Measurements from ENCODE around the gene ORAI3. TPM values are rescaled to one million over a fixed set of nuclear protein-coding genes. Genes with fewer than 3 reads are reported as not detected.
A peak's percentile ranks its signal among the peaks of the same experiment; 100 is the strongest.

The ORAI3 gene
- total RNA-seq, 1 donor from 2014 or later = 10.2 TPM

GRCh38 chr16:30951750-30952149 lies 2.9 kb downstream of the ORAI3 start:
- no peaks in the 10 kb centered on the region for H3K36me3 Mint-ChIP-seq

GRCh38 chr16:30953111-30953510 lies 4.2 kb downstream of the ORAI3 start:
- Histone ChIP-seq H4K20me1 (ENCODE audit: low read depth) (peaks cover 11% of the 10 kb centered on the region), H3K27me3 (no peaks in the 10 kb centered on the region), H3K9ac (no peak overlapping the region), H3K36me3 (no peaks in the 10 kb centered on the region), H3K4me3 (no peak overlapping the region), H3K4me2 (no peak overlapping the region), H3F3A (ENCODE audit: low read depth) (peaks cover 44% of the 10 kb centered on the region), H3K27ac (no peak overlapping the region), H3K79me2 (ENCODE audit: low read depth) (peaks cover 9% of the 10 kb centered on the region), H3K4me1 (peaks cover 8% of the 10 kb centered on the region), H2AFZ (replicated peaks) (no peak overlapping the region), H3K9me3 (ENCODE audit: low read depth) (no peaks in the 10 kb centered on the region)
- Mint-ChIP-seq H3K4me3 (no peak overlapping the region), H3K9me3 (no peaks in the 10 kb centered on the region), H3K36me3 (no peaks in the 10 kb centered on the region), H3K27me3 (ENCODE audit: insufficient read depth, low read depth) (peaks cover 4% of the 10 kb centered on the region), H3K4me1 (peaks cover 20% of the 10 kb centered on the region), H3K27ac (no peak overlapping the region)
- no peak for DNase-seq (ENCODE audit: low spot score)
- TF ChIP-seq, protein P1, sequence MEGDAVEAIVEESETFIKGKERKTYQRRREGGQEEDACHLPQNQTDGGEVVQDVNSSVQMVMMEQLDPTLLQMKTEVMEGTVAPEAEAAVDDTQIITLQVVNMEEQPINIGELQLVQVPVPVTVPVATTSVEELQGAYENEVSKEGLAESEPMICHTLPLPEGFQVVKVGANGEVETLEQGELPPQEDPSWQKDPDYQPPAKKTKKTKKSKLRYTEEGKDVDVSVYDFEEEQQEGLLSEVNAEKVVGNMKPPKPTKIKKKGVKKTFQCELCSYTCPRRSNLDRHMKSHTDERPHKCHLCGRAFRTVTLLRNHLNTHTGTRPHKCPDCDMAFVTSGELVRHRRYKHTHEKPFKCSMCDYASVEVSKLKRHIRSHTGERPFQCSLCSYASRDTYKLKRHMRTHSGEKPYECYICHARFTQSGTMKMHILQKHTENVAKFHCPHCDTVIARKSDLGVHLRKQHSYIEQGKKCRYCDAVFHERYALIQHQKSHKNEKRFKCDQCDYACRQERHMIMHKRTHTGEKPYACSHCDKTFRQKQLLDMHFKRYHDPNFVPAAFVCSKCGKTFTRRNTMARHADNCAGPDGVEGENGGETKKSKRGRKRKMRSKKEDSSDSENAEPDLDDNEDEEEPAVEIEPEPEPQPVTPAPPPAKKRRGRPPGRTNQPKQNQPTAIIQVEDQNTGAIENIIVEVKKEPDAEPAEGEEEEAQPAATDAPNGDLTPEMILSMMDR (IDR thresholded peaks at IDR 0.05) = no peak
- TF ChIP-seq EZH2 (IDR thresholded peaks at IDR 0.05) (no peak), EZH2phosphoT487 (IDR thresholded peaks at IDR 0.05) (no peak)

More at GRCh38 chr16:30951750-30952149, 2.9 kb downstream of the ORAI3 start:
- H3K4me1 ChIP-seq = peaks cover 19% of the 10 kb centered on the region
- H3K4me2 ChIP-seq = no peak overlapping the region
- peaks cover 11% of the 10 kb centered on the region for H4K20me1 ChIP-seq (ENCODE audit: low read depth)
- peaks cover 9% of the 10 kb centered on the region for H3K79me2 ChIP-seq (ENCODE audit: low read depth)
- no peaks in the 10 kb centered on the region for H3K27me3 ChIP-seq
- no peak overlapping the region for H3K4me3 Mint-ChIP-seq
- peak overlapping the region; percentile 17 for H3K27ac Mint-ChIP-seq
- DNase-seq (ENCODE audit: low spot score) = no peak
- H3K9ac ChIP-seq = no peak overlapping the region
- H3K4me3 ChIP-seq = no peak overlapping the region
- H3K36me3 ChIP-seq = no peaks in the 10 kb centered on the region
- H3K4me1 Mint-ChIP-seq = peaks cover 27% of the 10 kb centered on the region
- H3K9me3 ChIP-seq (ENCODE audit: low read depth) = no peaks in the 10 kb centered on the region
- no peak overlapping the region for H3K27ac ChIP-seq
- peaks cover 7% of the 10 kb centered on the region for H3K27me3 Mint-ChIP-seq (ENCODE audit: insufficient read depth, low read depth)
- H3F3A ChIP-seq (ENCODE audit: low read depth) = peaks cover 42% of the 10 kb centered on the region
- no peak for TF ChIP-seq EZH2phosphoT487 (IDR thresholded peaks at IDR 0.05)
- TF ChIP-seq, protein P1 (IDR thresholded peaks at IDR 0.05) = no peak
- TF ChIP-seq EZH2 (IDR thresholded peaks at IDR 0.05) = no peak
- no peaks in the 10 kb centered on the region for H3K9me3 Mint-ChIP-seq
- H2AFZ ChIP-seq (replicated peaks) = no peak overlapping the region

DNA sequence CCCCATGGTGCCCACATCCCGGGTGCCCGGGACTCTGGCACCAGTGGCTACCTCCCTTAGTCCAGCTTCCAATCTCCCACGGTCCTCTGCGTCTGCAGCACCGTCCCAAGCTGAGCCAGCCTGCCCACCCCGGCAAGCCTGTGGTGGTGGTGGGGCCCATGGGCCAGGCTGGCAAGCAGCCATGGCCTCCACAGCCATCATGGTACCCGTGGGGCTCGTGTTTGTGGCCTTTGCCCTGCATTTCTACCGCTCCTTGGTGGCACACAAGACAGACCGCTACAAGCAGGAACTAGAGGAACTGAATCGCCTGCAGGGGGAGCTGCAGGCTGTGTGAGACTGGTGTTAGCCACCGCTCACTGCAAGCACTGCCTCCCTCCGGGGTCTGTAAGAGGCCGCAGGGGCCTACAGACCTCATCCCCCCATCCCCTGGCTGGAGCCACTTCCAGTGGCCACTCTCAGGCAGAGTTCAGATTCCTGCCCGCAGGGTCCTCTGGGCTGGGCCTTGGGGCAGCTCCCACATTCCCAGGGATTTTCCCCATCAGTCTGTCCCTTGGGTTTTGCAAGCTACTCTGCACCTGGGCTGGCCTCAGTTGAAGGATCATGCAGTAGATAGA lies 4.8 kb downstream of the ORAI3 start:
- Mint-ChIP-seq H3K9me3 (no peaks in the 10 kb centered on the region), H3K27ac (no peak overlapping the region), H3K4me3 (peak overlapping the region; percentile 43), H3K36me3 (no peaks in the 10 kb centered on the region), H3K27me3 (ENCODE audit: insufficient read depth, low read depth) (peaks cover 4% of the 10 kb centered on the region), H3K4me1 (peaks cover 23% of the 10 kb centered on the region)
- Histone ChIP-seq H3K36me3 (no peaks in the 10 kb centered on the region), H3F3A (ENCODE audit: low read depth) (peaks cover 46% of the 10 kb centered on the region), H3K9ac (no peak overlapping the region), H3K27ac (no peak overlapping the region), H3K27me3 (no peaks in the 10 kb centered on the region), H3K4me2 (peak overlapping the region; percentile 45), H3K79me2 (ENCODE audit: low read depth) (peaks cover 14% of the 10 kb centered on the region), H3K4me3 (no peak overlapping the region), H2AFZ (replicated peaks) (no peak overlapping the region), H3K4me1 (peaks cover 9% of the 10 kb centered on the region), H4K20me1 (ENCODE audit: low read depth) (peaks cover 15% of the 10 kb centered on the region), H3K9me3 (ENCODE audit: low read depth) (no peaks in the 10 kb centered on the region)
- TF ChIP-seq, protein P1 (IDR thresholded peaks at IDR 0.05) = peak; percentile 86
- no peak for TF ChIP-seq EZH2phosphoT487 (IDR thresholded peaks at IDR 0.05)
- peak; percentile 97 for DNase-seq (ENCODE audit: low spot score)
